HG03060 (cell line): Measurements from ENCODE around the gene NDUFA5.
"Not testable (repeated sequence)": the region's sequence is repeated elsewhere in the genome, so short reads cannot be mapped to it uniquely, and the experiment has no call there.

ENCODE experiments used
- ATAC-seq: cut with Tn5 transposase; IDR thresholded peaks from one replicate; pipeline ENCODE4 v1.9.1; 2021; ENCODE audit warnings: low read depth, moderate number of reproducible peaks; ENCODE audit not compliant: unreplicated experiment

Gene NDUFA5

DNA sequence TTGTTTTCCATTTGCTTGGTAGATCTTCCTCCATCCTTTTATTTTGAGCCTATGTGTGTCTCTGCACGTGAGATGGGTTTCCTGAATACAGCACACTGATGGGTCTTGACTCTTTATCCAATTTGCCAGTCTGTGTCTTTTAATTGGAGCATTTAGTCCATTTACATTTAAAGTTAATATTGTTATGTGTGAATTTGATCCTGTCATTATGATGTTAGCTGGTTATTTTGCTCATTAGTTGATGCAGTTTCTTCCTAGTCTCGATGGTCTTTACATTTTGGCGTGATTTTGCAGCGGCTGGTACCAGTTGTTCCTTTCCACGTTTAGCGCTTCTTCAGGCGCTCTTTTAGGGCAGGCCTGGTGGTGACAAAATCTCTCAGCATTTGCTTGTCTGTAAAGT, 31.1 kb downstream of the NDUFA5 start:
- ATAC-seq = not testable (repeated sequence)

GRCh38 chr7:123522066-123522465, 35.6 kb downstream of the NDUFA5 start:
- ATAC-seq = no peak

DNA sequence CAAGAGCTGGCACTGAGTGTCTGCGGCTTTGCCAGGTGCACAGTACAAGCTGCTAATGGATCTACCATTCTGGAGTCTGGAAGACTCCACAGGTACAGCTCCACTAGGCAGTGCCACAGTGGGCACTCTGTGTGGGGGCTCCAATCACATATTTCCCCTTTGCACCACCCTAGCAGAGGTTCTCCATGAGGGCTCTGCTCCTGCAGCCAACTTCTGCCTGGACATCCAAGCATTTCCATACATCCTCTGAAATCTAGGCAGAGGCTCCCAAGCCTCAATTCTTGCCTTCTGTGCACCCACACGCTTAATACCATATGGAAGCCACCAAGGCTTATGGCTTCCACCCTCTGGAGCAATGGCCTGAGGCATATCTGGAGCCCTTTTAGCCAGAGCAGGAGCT, 52.4 kb downstream of the NDUFA5 start:
- ATAC-seq = no peak

DNA sequence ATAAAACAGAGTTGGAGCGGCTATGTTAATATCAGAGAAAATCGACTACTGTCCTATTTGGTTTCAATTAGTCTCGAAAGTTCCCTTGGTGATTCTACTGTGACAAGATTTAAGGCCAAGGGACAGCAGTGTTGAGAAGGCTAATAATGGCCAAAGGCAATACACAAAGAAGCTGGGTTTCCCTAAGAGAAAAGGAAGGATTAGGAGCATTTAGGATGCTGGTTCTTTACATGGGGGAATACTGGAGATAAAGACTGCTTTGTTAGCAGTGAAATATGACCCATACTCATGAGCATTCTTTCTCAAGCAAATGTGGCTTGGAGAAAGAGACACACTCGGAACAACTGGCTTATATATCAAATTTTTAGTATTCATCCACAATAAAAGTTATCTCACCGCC, 55.4 kb downstream of the NDUFA5 start:
- no peak for ATAC-seq

DNA sequence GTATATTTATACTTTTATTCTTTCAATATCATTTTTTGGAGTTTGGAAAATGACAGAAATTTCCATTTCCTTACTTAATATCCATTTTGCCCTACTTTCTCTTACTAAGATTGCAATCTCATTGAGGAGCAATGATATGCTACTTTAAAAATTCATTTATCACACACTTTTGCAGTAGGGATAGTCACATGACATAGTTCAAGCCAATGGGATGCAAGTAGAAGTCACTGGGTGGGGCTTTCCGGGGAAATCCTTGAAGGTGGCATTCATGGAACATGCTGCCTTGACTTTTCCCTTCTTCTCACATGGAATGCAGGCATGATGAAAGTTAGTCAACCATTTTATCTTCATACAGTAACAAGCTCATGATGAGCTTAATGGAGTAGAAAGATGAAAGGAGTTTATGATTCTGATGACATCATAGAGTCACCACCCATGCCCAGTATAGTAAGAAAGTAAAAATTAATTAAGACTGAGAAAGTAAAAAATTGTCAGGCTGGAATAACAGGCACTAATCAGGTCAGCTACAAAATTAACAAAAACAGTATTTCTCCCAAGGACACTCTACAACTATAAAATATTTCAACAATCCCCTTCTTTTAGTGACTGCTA, 56.6 kb downstream of the NDUFA5 start:
- no peak for ATAC-seq

DNA sequence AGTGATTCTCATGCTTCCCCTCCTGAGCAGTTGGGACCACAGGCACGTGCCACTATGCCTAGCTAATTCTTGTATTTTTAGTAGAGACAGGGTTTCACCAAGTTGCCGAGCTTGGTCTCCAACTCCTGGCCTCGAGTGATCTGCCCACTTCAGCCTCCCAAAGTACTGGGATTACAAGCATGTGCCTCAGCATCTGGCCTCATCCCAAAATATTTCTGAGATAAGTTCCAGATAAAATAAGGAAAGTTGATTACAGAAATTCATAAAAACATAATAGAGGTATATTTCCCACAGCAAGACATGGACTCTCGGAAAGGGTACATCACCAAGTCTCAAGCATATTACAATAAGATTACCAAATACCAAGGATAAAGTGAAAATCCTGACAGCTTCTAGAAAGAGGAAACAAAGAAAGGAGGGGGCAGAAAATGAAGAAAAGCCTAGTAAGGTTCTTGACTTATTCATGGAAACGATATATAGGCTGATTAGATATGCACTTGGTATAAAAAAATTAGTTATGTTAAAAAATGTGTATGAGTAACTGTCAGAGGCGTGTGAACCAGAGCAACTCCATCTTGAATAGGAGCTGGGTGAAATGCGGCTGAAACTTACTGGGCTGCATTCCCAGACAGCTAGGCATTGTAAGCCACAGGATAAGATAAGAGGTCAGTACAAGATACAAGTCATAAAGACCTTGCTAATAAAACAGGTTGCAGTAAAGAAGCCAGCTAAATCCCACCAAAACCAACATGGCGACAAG, 58.2 kb downstream of the NDUFA5 start:
- no peak for ATAC-seq

- ATAC-seq = no peak
Observed at GRCh38 chr7:123498601-123499000, 59.0 kb downstream of the NDUFA5 start.

GRCh38 chr7:123498031-123498430, 59.6 kb downstream of the NDUFA5 start:
- no peak for ATAC-seq

DNA sequence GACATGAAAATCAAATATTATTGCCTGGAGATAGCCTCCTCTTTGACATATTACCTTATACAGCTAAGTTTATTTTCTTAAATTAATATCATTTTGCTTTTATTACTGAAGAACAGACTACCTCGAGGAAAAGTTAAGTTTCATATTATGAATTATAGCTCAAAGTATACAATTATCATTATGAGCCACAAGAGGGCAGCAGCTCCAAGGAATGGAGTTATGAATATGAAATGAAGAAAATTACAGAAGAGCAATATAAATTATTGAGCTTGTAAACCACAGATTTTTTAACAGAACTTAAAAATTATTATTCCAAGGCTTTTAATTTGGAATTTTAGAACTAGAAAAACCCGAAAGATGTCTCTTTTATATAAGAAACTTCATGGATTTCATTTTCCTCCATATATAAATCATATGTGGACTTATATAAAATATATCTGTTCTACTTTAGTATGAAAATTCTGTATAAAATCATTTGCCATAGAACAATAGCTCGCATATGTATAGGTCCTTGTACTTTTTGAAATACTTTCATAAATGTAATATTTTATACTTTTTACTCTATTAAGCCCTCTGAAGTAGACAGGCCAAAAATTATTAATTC, 63.3 kb downstream of the NDUFA5 start:
- ATAC-seq = peak; percentile 42

DNA sequence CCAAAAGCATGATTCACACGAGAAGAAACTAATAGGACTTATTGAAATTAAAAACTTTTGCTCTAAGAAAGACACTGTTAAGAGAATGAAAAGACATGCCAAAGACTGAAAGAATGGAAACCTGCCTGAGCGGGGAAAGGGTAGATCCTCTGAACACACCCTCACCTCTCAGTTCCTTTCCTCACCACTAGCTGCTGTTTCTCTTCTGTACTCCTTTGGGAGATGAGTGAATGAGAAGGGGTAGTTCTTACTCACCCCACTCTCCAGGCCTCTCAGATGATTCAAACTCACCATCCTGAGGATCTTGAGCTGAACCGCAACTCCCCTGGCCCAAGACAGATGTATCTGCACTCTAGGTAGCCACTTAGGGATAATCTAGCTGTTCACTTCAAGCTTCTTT, 65.1 kb downstream of the NDUFA5 start:
- ATAC-seq = peak; percentile 81
